Measurements from ENCODE around the gene PGS1. TPM values are rescaled to one million over a fixed set of nuclear protein-coding genes. Genes with fewer than 3 reads are reported as not detected.
A peak's percentile ranks its signal among the peaks of the same experiment; 100 is the strongest.

PGS1 gene
- total RNA-seq, 1 donor, result 40.2 TPM

DNA sequence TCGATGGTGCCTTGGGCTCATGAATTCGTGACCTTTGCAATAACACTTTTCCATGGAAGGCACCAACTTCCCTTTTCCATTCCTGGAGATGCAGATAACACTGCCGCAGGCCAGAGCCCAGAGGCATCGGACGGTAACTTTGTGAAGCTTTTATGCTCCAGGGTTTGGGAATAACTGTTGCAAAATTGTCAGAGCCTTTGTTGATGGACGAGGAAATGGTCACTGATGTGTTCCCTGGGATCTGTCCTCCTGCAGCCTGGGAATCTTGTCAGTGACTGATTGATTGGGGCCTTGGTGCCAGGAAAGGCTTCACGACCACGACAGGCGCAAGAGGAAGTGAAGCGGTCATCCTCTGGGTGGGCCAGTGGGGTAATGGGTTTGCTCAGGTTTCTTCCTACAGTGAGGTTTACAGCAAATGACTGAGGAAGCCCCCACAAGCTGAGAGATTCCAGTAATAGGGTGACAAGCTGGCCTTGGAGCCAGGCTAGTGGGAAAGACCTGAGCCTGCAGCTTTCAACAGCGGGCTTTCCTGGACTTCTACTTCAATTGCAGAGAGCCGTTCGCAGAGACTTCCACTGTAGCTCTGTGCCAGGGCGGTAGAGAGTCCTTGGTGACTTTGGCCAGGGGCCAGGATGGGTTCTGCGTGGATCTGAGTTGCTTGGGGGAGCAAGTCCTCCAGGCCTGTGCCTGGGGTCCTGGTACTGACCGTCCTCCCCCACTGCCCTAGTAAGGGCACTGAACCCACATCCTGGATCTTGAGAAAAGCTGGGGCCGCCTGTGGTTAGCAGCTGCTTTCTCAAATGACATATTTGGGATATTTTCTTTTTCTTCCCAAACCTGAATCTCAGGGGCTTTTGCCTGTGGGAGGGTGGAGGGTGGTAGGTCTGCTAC, 37.6 kb downstream of the PGS1 start:
- no peak overlapping the region for H3K4me3 ChIP-seq (ENCODE audit: low read depth, low read length)
- TF ChIP-seq, protein P1, sequence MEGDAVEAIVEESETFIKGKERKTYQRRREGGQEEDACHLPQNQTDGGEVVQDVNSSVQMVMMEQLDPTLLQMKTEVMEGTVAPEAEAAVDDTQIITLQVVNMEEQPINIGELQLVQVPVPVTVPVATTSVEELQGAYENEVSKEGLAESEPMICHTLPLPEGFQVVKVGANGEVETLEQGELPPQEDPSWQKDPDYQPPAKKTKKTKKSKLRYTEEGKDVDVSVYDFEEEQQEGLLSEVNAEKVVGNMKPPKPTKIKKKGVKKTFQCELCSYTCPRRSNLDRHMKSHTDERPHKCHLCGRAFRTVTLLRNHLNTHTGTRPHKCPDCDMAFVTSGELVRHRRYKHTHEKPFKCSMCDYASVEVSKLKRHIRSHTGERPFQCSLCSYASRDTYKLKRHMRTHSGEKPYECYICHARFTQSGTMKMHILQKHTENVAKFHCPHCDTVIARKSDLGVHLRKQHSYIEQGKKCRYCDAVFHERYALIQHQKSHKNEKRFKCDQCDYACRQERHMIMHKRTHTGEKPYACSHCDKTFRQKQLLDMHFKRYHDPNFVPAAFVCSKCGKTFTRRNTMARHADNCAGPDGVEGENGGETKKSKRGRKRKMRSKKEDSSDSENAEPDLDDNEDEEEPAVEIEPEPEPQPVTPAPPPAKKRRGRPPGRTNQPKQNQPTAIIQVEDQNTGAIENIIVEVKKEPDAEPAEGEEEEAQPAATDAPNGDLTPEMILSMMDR (IDR thresholded peaks at IDR 0.05; ENCODE audit: insufficient read depth, low read length), result no peak
- no peak for DNase-seq (ENCODE audit: low read depth)

DNA sequence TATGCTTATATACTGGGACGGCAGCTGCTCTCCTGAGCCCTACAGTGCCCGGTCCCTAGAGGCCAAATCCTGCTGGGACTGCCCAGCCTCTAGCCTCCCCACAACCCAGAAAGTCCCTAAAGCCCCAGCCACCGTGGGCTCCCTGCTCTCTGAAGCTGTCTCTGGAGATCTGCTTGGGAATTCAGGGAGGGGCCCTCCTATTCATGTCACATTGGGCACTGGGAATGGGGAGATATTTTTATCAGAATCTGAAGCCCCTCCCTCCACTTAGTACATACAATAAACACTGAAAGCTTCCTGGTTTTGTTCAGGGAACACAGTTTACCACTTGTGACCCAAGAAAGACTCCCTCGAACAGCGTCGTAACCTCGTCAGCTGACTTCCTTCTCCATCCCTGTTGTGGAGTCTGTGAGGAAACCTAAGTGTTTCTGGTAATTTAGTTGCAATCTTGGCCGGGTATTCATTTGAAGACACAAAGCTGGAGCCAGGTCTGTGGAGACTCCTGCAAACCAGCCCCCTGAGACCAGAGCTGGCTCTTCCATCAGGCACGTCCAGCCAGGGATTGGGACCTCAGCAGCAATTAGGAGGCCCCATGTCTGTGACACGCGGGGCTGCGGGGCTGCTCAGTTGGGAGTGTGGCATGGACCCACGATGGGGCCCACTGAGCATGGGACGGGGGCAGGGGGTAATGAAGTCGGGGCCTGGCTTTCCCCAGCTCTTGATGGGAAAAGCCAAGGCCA, 38.5 kb downstream of the PGS1 start:
- TF ChIP-seq, protein P1 (IDR thresholded peaks at IDR 0.05; ENCODE audit: insufficient read depth, low read length), result no peak
- H3K4me3 ChIP-seq (ENCODE audit: low read depth, low read length), result no peak overlapping the region
- DNase-seq (ENCODE audit: low read depth), result peak; percentile 33

DNA sequence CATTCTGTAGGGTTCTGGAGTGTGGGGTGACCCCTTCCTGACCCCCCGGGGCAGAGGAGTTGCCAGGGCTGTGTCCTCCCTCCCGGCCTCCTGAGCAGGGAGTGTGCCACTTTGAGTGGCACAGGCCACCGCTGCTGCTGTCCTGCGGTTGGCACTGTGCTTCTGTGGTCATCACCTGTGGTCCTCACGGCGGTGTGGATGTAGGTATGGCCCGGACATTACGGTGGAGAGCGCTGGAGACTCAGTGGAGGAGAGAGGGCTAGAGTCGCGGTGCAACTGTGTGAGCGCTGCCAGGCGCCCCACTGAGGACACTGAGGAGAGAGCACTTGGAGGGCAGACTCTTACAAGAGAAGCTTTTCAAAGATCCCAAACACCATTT, 39.1 kb downstream of the PGS1 start:
- TF ChIP-seq, protein P1 (IDR thresholded peaks at IDR 0.05; ENCODE audit: insufficient read depth, low read length), result no peak
- no peak for DNase-seq (ENCODE audit: low read depth)
- H3K4me3 ChIP-seq (ENCODE audit: low read depth, low read length), result no peak overlapping the region

DNA sequence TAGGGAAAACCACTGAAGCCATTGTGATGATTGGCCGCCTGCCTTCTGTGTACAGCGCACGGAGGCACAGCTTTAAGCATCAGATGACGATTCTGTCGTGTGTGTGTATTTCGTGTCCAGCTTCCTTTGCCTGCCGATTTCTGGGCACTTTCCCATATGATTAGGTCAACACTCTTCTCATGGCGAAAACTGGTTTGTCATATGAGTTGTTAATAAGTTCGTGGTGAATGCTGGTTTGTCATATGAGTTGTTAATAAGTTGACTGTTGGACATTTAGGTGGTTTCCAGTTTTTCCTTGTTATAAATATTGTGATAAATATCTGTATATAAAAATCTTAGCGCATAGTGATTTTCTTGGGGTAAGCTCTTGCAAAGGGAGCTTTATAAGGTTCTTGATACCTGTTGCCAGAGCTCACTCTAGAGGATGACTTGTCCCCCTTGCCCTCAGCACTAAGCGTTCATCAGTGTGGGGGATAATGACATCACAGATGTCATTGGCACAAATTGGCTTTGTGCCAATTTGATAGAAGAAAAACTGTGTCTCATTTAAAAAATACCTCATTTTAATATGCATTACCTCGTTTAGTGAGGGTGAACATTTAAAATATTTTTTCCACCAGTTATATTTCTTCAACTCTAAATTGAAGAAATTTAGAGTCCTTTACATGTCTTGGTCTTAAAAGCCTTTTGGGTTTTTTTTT, 40.0 kb downstream of the PGS1 start:
- TF ChIP-seq, protein P1 (IDR thresholded peaks at IDR 0.05; ENCODE audit: insufficient read depth, low read length), result no peak
- no peak overlapping the region for H3K4me3 ChIP-seq (ENCODE audit: low read depth, low read length)
- no peak for DNase-seq (ENCODE audit: low read depth)

DNA sequence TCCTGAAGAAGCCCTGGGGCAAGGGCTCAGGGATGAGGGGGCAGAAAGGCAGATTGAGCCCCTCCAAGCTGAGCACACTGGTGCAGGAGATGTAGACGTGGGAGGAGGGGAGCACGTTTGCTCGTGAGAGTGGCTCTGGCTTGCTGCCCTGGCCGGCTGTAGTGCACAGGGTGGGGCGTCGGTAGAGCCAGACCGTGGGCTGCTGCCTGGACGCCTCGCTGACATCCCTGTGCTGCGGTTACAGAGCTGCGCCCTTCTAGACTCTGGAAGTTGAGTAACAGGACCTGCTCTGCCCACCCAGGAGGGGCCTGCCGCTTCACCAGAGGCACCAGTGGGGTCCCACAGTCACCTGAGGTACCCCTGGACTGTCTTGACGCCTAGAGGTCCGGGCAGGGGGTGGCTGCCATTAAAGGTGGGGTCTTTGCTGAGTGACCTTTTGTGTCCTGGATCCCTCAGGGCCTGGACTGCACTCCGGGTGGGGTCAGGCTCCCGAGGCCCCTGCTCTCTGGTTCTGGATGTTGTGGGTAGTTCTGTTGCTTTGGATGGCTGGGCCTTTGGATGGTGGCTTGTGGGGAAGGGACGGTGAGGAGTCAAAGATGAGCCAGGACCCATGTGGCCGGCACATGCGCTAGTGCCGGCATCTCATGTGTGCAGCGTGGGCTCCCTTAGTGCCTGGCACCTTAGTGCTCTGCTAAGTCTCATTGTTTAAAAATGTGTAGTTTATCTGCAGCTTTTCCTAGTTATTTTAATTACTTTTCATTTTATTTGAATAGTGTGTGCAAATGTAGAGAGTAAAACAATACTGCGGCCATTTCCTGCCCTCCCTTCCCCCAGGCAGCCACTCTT, 41.7 kb downstream of the PGS1 start:
- DNase-seq (ENCODE audit: low read depth), result peak; percentile 27
- no peak overlapping the region for H3K4me3 ChIP-seq (ENCODE audit: low read depth, low read length)
- TF ChIP-seq, protein P1 (IDR thresholded peaks at IDR 0.05; ENCODE audit: insufficient read depth, low read length), result no peak

DNA sequence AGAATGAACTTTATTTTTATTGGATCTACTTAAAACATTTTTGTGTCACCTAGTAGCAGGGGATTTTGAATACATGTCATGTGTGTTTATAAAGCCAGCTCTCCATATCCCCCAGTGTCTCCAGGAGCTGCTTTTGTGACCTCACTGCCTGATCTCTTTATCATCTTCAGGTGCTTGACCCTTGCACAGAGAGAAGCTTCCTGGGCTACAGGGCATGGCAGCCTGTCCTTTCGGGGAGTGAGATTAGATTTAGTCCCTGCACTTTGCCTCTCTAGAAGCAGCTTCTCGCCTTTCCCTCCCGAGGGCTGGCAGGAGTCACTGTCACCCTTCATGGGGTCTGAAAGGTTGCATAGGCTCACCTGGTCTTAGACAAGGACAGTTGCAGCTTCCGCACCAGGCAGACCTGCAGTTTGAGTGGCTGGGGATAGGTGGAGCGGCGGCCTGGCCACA, 42.7 kb downstream of the PGS1 start:
- DNase-seq (ENCODE audit: low read depth), result no peak
- TF ChIP-seq, protein P1 (IDR thresholded peaks at IDR 0.05; ENCODE audit: insufficient read depth, low read length), result no peak
- no peak overlapping the region for H3K4me3 ChIP-seq (ENCODE audit: low read depth, low read length)

Data from fibroblast of the aortic adventitia (primary cell).